ENCODE results near the gene KCNJ13. TPM values are rescaled to one million over a fixed set of nuclear protein-coding genes. Genes with fewer than 3 reads are reported as not detected.

KCNJ13 gene
- total RNA-seq (not detected), polyA plus RNA-seq (under 1 TPM in 1 of 2 donors, not detected in 1; 0.55 TPM)

GRCh38 chr2:232776435-232776834 is at the start of gene KCNJ13:
Gene KCNJ13 (minus strand): TSS chr2:232776565. CDS start chr2:232771362, 5,203 bp downstream.
- Mint-ChIP-seq H3K9me3 (no peaks in the 10 kb centered on the region), H3K27me3 (no peaks in the 10 kb centered on the region), H3K4me1 (peaks cover 10 to 18% (median 15%) of the 10 kb centered on the region in 4 donors), H3K27ac (peak within 1 kb of the TSS in 3 of 7 donors; percentile 22 to 67 (median 25)), H3K36me3 (peaks cover 7 to 27% of the 10 kb centered on the region in 2 donors), H3K4me3 (no peak within 1 kb of the TSS)
- peaks cover 18% of the 10 kb centered on the region for H3K4me1 ChIP-seq (ENCODE audit: insufficient read depth, low read length)
- no peaks in the 10 kb centered on the region for H3K36me3 ChIP-seq (ENCODE audit: insufficient read depth, low read length)
- DNase-seq = no peak
- CTCF ChIA-PET (ENCODE audit: partially characterized antibody) = interaction anchor here (1.2 kb wide), 1 partner anchor 8 kb away, joined by 3 read pairs; no protein-coding TSS in a partner anchor
- H3K4me3 ChIP-seq (ENCODE audit: low read length in 2 of 2) = no peak within 1 kb of the TSS
- POLR2A ChIA-PET (ENCODE audit: partially characterized antibody) = no interaction called here
- H3K9me3 ChIP-seq (ENCODE audit: control insufficient read depth in 1 of 2, low read length in 2 of 2) = no peaks in the 10 kb centered on the region
- intact Hi-C loops (cut with micrococcal nuclease) = no loop called here
- no peaks in the 10 kb centered on the region for H3K27me3 ChIP-seq (ENCODE audit: insufficient read depth, low read length)
- H3K27ac ChIP-seq (ENCODE audit: low read depth, low read length) = no peak within 1 kb of the TSS

- H3K36me3 Mint-ChIP-seq = peaks cover 73 to 83% of the 10 kb centered on the region in 2 donors
- Histone ChIP-seq H3K9me3 (ENCODE audit: control insufficient read depth in 1 of 2, low read length in 2 of 2) (no peaks in the 10 kb centered on the region), H3K36me3 (ENCODE audit: insufficient read depth, low read length) (peaks cover 26% of the 10 kb centered on the region), H3K27me3 (ENCODE audit: insufficient read depth, low read length) (no peaks in the 10 kb centered on the region), H3K4me3 (ENCODE audit: low read length in 2 of 2) (no peak overlapping the region), H3K4me1 (ENCODE audit: insufficient read depth, low read length) (no peaks in the 10 kb centered on the region), H3K27ac (ENCODE audit: low read depth, low read length) (no peak overlapping the region)
- peak overlapping the region in 1 of 7 donors; percentile 60 for H3K27ac Mint-ChIP-seq
- DNase-seq = no peak
- POLR2A ChIA-PET (ENCODE audit: partially characterized antibody) = no interaction called here
- H3K4me3 Mint-ChIP-seq = no peak overlapping the region
- H3K4me1 Mint-ChIP-seq = peaks cover 0 to 2% (median 0%) of the 10 kb centered on the region in 4 donors
- CTCF ChIA-PET (ENCODE audit: partially characterized antibody) = no interaction called here
- intact Hi-C loops (cut with micrococcal nuclease) = no loop called here
- no peaks in the 10 kb centered on the region for H3K27me3 Mint-ChIP-seq
- H3K9me3 Mint-ChIP-seq = no peaks in the 10 kb centered on the region
Measured at GRCh38 chr2:232817756-232818155, 41.4 kb upstream of the KCNJ13 start.

GRCh38 chr2:232816657-232817056 is 40.3 kb upstream of the KCNJ13 start:
- no peaks in the 10 kb centered on the region for H3K4me1 Mint-ChIP-seq
- no peak for DNase-seq
- Histone ChIP-seq H3K9me3 (ENCODE audit: control insufficient read depth in 1 of 2, low read length in 2 of 2) (no peaks in the 10 kb centered on the region), H3K4me1 (ENCODE audit: insufficient read depth, low read length) (no peaks in the 10 kb centered on the region), H3K27ac (ENCODE audit: low read depth, low read length) (no peak overlapping the region), H3K36me3 (ENCODE audit: insufficient read depth, low read length) (peaks cover 37% of the 10 kb centered on the region), H3K4me3 (ENCODE audit: low read length in 2 of 2) (no peak overlapping the region), H3K27me3 (ENCODE audit: insufficient read depth, low read length) (no peaks in the 10 kb centered on the region)
- no peak overlapping the region for H3K4me3 Mint-ChIP-seq
- H3K27me3 Mint-ChIP-seq = no peaks in the 10 kb centered on the region
- ChIA-PET CTCF (ENCODE audit: partially characterized antibody) (interaction anchor here (0.6 kb wide), 1 partner anchor 561 kb away, joined by 3 read pairs; no protein-coding TSS in a partner anchor), POLR2A (ENCODE audit: partially characterized antibody) (no interaction called here)
- H3K36me3 Mint-ChIP-seq = peaks cover 74 to 84% of the 10 kb centered on the region in 2 donors
- intact Hi-C loops (cut with micrococcal nuclease) = no loop called here
- H3K27ac Mint-ChIP-seq = peak overlapping the region in 1 of 7 donors; percentile 20
- peaks cover 0 to 1% (median 0%) of the 10 kb centered on the region in 8 donors for H3K9me3 Mint-ChIP-seq

- H3K36me3 Mint-ChIP-seq = peaks cover 70 to 81% of the 10 kb centered on the region in 2 donors
- Histone ChIP-seq H3K9me3 (ENCODE audit: control insufficient read depth in 1 of 2, low read length in 2 of 2) (no peaks in the 10 kb centered on the region), H3K27ac (ENCODE audit: low read depth, low read length) (no peak overlapping the region), H3K4me1 (ENCODE audit: insufficient read depth, low read length) (no peaks in the 10 kb centered on the region), H3K27me3 (ENCODE audit: insufficient read depth, low read length) (no peaks in the 10 kb centered on the region), H3K4me3 (ENCODE audit: low read length in 2 of 2) (no peak overlapping the region), H3K36me3 (ENCODE audit: insufficient read depth, low read length) (peaks cover 47% of the 10 kb centered on the region)
- ChIA-PET POLR2A (ENCODE audit: partially characterized antibody) (no interaction called here), CTCF (ENCODE audit: partially characterized antibody) (no interaction called here)
- intact Hi-C loops (cut with micrococcal nuclease) = no loop called here
- H3K27me3 Mint-ChIP-seq = no peaks in the 10 kb centered on the region
- H3K27ac Mint-ChIP-seq = peak overlapping the region in 2 of 7 donors; percentile 12 to 50
- no peak overlapping the region for H3K4me3 Mint-ChIP-seq
- H3K4me1 Mint-ChIP-seq = no peaks in the 10 kb centered on the region
- peaks cover 0 to 1% (median 0%) of the 10 kb centered on the region in 8 donors for H3K9me3 Mint-ChIP-seq
- no peak for DNase-seq
Measured at GRCh38 chr2:232815569-232815968, 39.2 kb upstream of the KCNJ13 start.

- POLR2A ChIA-PET (ENCODE audit: partially characterized antibody) = interaction anchor here (1.7 kb wide), 1 partner anchor 16 kb away, joined by 3 read pairs; no protein-coding TSS in a partner anchor
- CTCF ChIA-PET (ENCODE audit: partially characterized antibody) = interaction anchor here (1.2 to 1.8 kb wide), 2 partner anchors 218 to 441 kb away, joined by 5 to 12 read pairs; partner anchors contain the start of gene ATG16L1
- no peak overlapping the region for H3K4me3 ChIP-seq (ENCODE audit: low read length in 2 of 2)
- DNase-seq = no peak
- peaks cover 0 to under 1% (median 0%) of the 10 kb centered on the region in 4 donors for H3K4me1 Mint-ChIP-seq
- H3K27me3 Mint-ChIP-seq = no peaks in the 10 kb centered on the region
- no peak overlapping the region for H3K27ac ChIP-seq (ENCODE audit: low read depth, low read length)
- intact Hi-C loops (cut with micrococcal nuclease) = no loop called here
- no peaks in the 10 kb centered on the region for H3K9me3 ChIP-seq (ENCODE audit: control insufficient read depth in 1 of 2, low read length in 2 of 2)
- H3K4me3 Mint-ChIP-seq = no peak overlapping the region
- no peaks in the 10 kb centered on the region for H3K27me3 ChIP-seq (ENCODE audit: insufficient read depth, low read length)
- H3K9me3 Mint-ChIP-seq = peaks cover 0 to 1% (median 0%) of the 10 kb centered on the region in 8 donors
- peaks cover 52% of the 10 kb centered on the region for H3K36me3 ChIP-seq (ENCODE audit: insufficient read depth, low read length)
- H3K4me1 ChIP-seq (ENCODE audit: insufficient read depth, low read length) = no peaks in the 10 kb centered on the region
- no peak overlapping the region for H3K27ac Mint-ChIP-seq
- H3K36me3 Mint-ChIP-seq = peaks cover 57 to 75% of the 10 kb centered on the region in 2 donors
Measured at GRCh38 chr2:232810444-232810843, 34.1 kb upstream of the KCNJ13 start.

GRCh38 chr2:232809349-232810124 is 33.2 kb upstream of the KCNJ13 start:
- intact Hi-C loops (cut with micrococcal nuclease) = no loop called here
- POLR2A ChIA-PET (ENCODE audit: partially characterized antibody) = interaction anchor here (1.7 kb wide), 1 partner anchor 15 kb away, joined by 3 read pairs; no protein-coding TSS in a partner anchor

GRCh38 chr2:232802091-232802490 is 25.7 kb upstream of the KCNJ13 start:
- intact Hi-C loops (cut with micrococcal nuclease) = no loop called here
- Mint-ChIP-seq H3K36me3 (peaks cover 68 to 69% of the 10 kb centered on the region in 2 donors), H3K27ac (no peak overlapping the region), H3K4me3 (no peak overlapping the region), H3K4me1 (peaks cover 0 to 7% (median 2%) of the 10 kb centered on the region in 4 donors), H3K27me3 (no peaks in the 10 kb centered on the region), H3K9me3 (peaks cover 0 to 22% (median 9%) of the 10 kb centered on the region in 8 donors)
- H3K27me3 ChIP-seq (ENCODE audit: insufficient read depth, low read length) = no peaks in the 10 kb centered on the region
- no peak overlapping the region for H3K27ac ChIP-seq (ENCODE audit: low read depth, low read length)
- no peaks in the 10 kb centered on the region for H3K9me3 ChIP-seq (ENCODE audit: control insufficient read depth in 1 of 2, low read length in 2 of 2)
- no peak for DNase-seq
- no peaks in the 10 kb centered on the region for H3K4me1 ChIP-seq (ENCODE audit: insufficient read depth, low read length)
- no peak overlapping the region for H3K4me3 ChIP-seq (ENCODE audit: low read length in 2 of 2)
- ChIA-PET CTCF (ENCODE audit: partially characterized antibody) (no interaction called here), POLR2A (ENCODE audit: partially characterized antibody) (no interaction called here)
- H3K36me3 ChIP-seq (ENCODE audit: insufficient read depth, low read length) = peaks cover 16% of the 10 kb centered on the region

More at GRCh38 chr2:232809349-232810124, 33.2 kb upstream of the KCNJ13 start:
- H3K4me1 Mint-ChIP-seq = peaks cover 0 to 4% (median under 1%) of the 10 kb centered on the region in 4 donors
- H3K27ac Mint-ChIP-seq = peak overlapping the region in 2 of 7 donors; percentile 12 to 21
- Histone ChIP-seq H3K27ac (ENCODE audit: low read depth, low read length) (no peak overlapping the region), H3K36me3 (ENCODE audit: insufficient read depth, low read length) (peaks cover 51% of the 10 kb centered on the region), H3K9me3 (ENCODE audit: control insufficient read depth in 1 of 2, low read length in 2 of 2) (no peaks in the 10 kb centered on the region), H3K27me3 (ENCODE audit: insufficient read depth, low read length) (no peaks in the 10 kb centered on the region), H3K4me1 (ENCODE audit: insufficient read depth, low read length) (no peaks in the 10 kb centered on the region), H3K4me3 (ENCODE audit: low read length in 2 of 2) (no peak overlapping the region)
- CTCF ChIA-PET (ENCODE audit: partially characterized antibody) = interaction anchor here (0.6 to 1.8 kb wide), 3 partner anchors 219 to 568 kb away, joined by 3 to 12 read pairs (median 4); no protein-coding TSS in a partner anchor
- H3K36me3 Mint-ChIP-seq = peaks cover 56 to 72% of the 10 kb centered on the region in 2 donors
- H3K4me3 Mint-ChIP-seq = peak overlapping the region in 1 of 8 donors; percentile 24
- H3K9me3 Mint-ChIP-seq = peaks cover 0 to 1% (median 0%) of the 10 kb centered on the region in 8 donors
- peak in 1 of 5 donors; percentile 4 for DNase-seq
- H3K27me3 Mint-ChIP-seq = no peaks in the 10 kb centered on the region

All from CD4-positive, alpha-beta memory T cell (primary cell).